HL-60 (cell line): Measurements from ENCODE around the gene ACACB.

Experiments used
- GABPA ChIP-seq: IDR thresholded peaks from 2 replicates; pipeline ENCODE4 v1.6.1; 2012; ENCODE audit warnings: low read depth
- POLR2AphosphoS5 ChIP-seq: IDR thresholded peaks from 2 replicates; pipeline ENCODE4 v1.6.1; 2012; ENCODE audit warnings: low read depth
- TF ChIP-seq, protein P1 (sequence below): IDR thresholded peaks from one replicate; pipeline ENCODE4 v1.5.1; 2011; ENCODE audit warnings: low read length, control low read depth, inconsistent platforms; ENCODE audit not compliant: insufficient read depth
- TF ChIP-seq, protein P2 (sequence below): IDR thresholded peaks from 2 replicates; pipeline ENCODE4 v1.6.1; 2012; ENCODE audit warnings: low read depth; ENCODE audit not compliant: insufficient replicate concordance

DNA sequence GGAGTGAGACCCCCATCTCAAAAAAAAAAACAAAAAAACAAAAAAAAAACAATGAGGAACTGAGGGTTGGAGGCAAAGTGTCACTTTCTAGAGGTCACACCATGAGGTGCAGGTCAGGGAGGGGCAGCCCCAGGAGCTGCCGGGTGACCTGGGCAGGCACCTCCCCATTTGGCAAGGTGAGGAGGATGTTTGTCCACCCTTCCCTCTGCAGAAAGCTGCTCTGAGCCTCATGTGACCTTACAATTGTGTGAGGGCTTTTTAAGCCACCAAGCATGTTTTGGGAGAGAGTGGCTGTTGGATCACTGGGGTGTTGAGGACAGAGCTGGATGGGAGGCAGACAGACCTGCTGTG lies 143.1 kb downstream of the ACACB start:
- no peak for TF ChIP-seq POLR2AphosphoS5
- TF ChIP-seq, protein P1, sequence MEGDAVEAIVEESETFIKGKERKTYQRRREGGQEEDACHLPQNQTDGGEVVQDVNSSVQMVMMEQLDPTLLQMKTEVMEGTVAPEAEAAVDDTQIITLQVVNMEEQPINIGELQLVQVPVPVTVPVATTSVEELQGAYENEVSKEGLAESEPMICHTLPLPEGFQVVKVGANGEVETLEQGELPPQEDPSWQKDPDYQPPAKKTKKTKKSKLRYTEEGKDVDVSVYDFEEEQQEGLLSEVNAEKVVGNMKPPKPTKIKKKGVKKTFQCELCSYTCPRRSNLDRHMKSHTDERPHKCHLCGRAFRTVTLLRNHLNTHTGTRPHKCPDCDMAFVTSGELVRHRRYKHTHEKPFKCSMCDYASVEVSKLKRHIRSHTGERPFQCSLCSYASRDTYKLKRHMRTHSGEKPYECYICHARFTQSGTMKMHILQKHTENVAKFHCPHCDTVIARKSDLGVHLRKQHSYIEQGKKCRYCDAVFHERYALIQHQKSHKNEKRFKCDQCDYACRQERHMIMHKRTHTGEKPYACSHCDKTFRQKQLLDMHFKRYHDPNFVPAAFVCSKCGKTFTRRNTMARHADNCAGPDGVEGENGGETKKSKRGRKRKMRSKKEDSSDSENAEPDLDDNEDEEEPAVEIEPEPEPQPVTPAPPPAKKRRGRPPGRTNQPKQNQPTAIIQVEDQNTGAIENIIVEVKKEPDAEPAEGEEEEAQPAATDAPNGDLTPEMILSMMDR, result no peak
- TF ChIP-seq, protein P2, sequence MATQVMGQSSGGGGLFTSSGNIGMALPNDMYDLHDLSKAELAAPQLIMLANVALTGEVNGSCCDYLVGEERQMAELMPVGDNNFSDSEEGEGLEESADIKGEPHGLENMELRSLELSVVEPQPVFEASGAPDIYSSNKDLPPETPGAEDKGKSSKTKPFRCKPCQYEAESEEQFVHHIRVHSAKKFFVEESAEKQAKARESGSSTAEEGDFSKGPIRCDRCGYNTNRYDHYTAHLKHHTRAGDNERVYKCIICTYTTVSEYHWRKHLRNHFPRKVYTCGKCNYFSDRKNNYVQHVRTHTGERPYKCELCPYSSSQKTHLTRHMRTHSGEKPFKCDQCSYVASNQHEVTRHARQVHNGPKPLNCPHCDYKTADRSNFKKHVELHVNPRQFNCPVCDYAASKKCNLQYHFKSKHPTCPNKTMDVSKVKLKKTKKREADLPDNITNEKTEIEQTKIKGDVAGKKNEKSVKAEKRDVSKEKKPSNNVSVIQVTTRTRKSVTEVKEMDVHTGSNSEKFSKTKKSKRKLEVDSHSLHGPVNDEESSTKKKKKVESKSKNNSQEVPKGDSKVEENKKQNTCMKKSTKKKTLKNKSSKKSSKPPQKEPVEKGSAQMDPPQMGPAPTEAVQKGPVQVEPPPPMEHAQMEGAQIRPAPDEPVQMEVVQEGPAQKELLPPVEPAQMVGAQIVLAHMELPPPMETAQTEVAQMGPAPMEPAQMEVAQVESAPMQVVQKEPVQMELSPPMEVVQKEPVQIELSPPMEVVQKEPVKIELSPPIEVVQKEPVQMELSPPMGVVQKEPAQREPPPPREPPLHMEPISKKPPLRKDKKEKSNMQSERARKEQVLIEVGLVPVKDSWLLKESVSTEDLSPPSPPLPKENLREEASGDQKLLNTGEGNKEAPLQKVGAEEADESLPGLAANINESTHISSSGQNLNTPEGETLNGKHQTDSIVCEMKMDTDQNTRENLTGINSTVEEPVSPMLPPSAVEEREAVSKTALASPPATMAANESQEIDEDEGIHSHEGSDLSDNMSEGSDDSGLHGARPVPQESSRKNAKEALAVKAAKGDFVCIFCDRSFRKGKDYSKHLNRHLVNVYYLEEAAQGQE, result no peak
- no peak for TF ChIP-seq GABPA
